Measurements from ENCODE around the gene ARVCF. TPM values are rescaled to one million over a fixed set of nuclear protein-coding genes. Genes with fewer than 3 reads are reported as not detected.

Gene ARVCF
- total RNA-seq, 1 experiment from 2014 or later: 11.1 TPM

DNA sequence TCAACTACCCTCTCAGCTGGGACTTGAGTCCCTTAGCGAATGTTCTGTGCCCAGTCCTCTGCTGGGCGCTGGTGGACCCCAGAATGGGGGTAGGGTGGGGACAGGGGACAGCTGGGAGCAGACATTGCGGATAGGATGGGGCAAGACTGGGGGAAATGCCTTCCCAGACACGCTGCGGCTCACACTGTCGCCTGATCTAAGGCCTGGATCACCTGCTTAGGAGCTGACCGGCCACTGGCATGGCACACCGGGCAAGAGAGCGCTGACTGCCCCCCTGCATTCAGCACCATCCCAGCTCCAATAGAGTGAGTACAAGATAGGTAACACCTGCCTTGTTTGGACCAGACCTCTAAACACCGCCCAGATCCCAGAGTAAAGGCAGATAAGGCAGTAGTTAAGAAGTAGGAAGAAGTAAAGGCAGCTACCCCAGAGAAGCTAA lies 1.4 kb downstream of the ARVCF start:
- no peak for TF ChIP-seq EZH2 (IDR thresholded peaks at IDR 0.05; ENCODE audit: borderline replicate concordance, low read depth, low read length, poor library complexity, severe bottlenecking)
- TF ChIP-seq, protein P1, sequence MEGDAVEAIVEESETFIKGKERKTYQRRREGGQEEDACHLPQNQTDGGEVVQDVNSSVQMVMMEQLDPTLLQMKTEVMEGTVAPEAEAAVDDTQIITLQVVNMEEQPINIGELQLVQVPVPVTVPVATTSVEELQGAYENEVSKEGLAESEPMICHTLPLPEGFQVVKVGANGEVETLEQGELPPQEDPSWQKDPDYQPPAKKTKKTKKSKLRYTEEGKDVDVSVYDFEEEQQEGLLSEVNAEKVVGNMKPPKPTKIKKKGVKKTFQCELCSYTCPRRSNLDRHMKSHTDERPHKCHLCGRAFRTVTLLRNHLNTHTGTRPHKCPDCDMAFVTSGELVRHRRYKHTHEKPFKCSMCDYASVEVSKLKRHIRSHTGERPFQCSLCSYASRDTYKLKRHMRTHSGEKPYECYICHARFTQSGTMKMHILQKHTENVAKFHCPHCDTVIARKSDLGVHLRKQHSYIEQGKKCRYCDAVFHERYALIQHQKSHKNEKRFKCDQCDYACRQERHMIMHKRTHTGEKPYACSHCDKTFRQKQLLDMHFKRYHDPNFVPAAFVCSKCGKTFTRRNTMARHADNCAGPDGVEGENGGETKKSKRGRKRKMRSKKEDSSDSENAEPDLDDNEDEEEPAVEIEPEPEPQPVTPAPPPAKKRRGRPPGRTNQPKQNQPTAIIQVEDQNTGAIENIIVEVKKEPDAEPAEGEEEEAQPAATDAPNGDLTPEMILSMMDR (conservative IDR thresholded peaks at IDR 0.05; ENCODE audit: low read depth, low read length): no peak
- no peak overlapping the region for H3K4me3 ChIP-seq (ENCODE audit: low read depth, low read length, poor library complexity, severe bottlenecking)
- ChIA-PET CTCF (interaction anchor here (0.5 kb wide), 1 partner anchor 53 kb away, joined by 7 read pairs; no protein-coding TSS in a partner anchor), POLR2A (ENCODE audit: low non-redundant PET) (no interaction called here)
- H3K27me3 ChIP-seq (replicated peaks; ENCODE audit: insufficient read depth, low read depth, low read length, poor library complexity): peaks cover 30% of the 10 kb centered on the region
- no peaks in the 10 kb centered on the region for H3K9me3 ChIP-seq (ENCODE audit: low read depth, low read length, poor library complexity, severe bottlenecking)
- H3K4me1 ChIP-seq (ENCODE audit: insufficient read depth, low read length, poor library complexity, severe bottlenecking): no peaks in the 10 kb centered on the region
- H3K36me3 ChIP-seq (ENCODE audit: insufficient read depth, low read length, poor library complexity, severe bottlenecking): no peaks in the 10 kb centered on the region
- intact Hi-C loops (cut with micrococcal nuclease; ENCODE audit: unreplicated experiment): no loop called here
- DNase-seq (ENCODE audit: low spot score): no peak
- BruUV-seq (replicated peaks): no TSS peak
- H3K27ac ChIP-seq (ENCODE audit: low read depth, low read length, poor library complexity, severe bottlenecking): no peak overlapping the region

DNA sequence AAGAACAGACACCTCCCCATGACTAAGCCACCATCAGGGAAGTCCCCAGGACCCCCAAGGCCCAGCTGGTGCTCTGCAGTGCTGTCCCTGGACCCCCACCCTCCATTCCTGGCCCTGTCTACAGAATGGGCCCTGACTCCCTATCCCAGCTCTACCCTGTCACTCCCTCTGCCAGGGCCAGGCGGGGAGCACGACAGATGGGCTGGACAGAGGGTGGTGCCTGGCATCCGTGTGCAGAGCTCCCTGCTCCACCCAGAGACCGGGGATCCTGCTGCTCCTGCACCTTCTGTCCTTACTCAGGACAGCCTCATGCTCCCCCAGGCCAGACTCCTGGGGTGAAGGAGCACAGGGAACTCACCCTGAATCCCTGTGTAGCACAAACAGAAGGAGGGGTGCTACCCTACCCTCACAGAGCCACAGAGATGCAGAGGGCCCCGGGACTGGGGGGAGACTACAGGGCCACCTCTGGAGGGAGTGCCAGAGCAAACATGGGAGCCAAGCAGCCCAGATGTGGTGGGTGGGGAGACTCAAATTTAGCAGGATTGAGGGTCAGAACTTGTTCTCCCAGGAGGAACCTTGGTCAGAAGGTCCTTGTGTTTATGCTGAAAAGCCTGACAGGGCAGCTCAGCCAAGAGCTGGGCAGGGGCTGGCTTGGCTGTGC lies 2.0 kb downstream of the ARVCF start:
- Histone ChIP-seq H3K4me3 (ENCODE audit: low read depth, low read length, poor library complexity, severe bottlenecking) (no peak overlapping the region), H3K36me3 (ENCODE audit: insufficient read depth, low read length, poor library complexity, severe bottlenecking) (no peaks in the 10 kb centered on the region), H3K9me3 (ENCODE audit: low read depth, low read length, poor library complexity, severe bottlenecking) (no peaks in the 10 kb centered on the region), H3K27ac (ENCODE audit: low read depth, low read length, poor library complexity, severe bottlenecking) (no peak overlapping the region), H3K27me3 (replicated peaks; ENCODE audit: insufficient read depth, low read depth, low read length, poor library complexity) (peaks cover 30% of the 10 kb centered on the region), H3K4me1 (ENCODE audit: insufficient read depth, low read length, poor library complexity, severe bottlenecking) (no peaks in the 10 kb centered on the region)
- ChIA-PET CTCF (interaction anchor here (0.6 to 1.4 kb wide), 2 partner anchors 44 to 52 kb away, joined by 4 to 5 read pairs; no protein-coding TSS in a partner anchor), POLR2A (ENCODE audit: low non-redundant PET) (no interaction called here)
- no TSS peak for BruUV-seq (replicated peaks)
- TF ChIP-seq EZH2 (IDR thresholded peaks at IDR 0.05; ENCODE audit: borderline replicate concordance, low read depth, low read length, poor library complexity, severe bottlenecking): no peak
- TF ChIP-seq, protein P1 (conservative IDR thresholded peaks at IDR 0.05; ENCODE audit: low read depth, low read length): no peak
- intact Hi-C loops (cut with micrococcal nuclease; ENCODE audit: unreplicated experiment): no loop called here
- no peak for DNase-seq (ENCODE audit: low spot score)

DNA sequence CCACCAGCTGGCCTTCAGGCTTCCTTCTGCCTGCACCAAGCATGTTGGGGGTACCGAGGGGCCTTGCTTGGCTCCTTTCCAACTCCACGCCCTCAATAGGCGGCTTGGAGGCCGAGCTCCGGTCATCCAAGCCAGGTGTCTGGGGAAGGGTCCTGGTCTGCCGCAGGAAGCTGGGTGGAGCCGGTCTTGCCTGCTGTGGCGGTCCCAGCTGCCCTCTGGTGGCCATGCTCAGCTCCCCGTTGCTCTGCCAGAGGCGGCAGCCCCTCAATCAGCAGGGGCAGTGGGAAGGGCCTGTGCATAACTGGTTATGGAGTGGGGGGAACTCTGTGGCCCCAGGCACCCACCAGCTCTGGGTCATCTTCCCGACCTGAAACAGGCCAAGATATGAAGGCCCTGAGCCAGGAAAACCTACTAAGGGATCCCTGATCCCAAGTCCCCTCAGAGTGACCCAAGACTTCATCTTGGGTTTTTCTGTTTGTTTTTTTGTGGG lies 3.2 kb downstream of the ARVCF start:
- Histone ChIP-seq H3K27me3 (replicated peaks; ENCODE audit: insufficient read depth, low read depth, low read length, poor library complexity) (peaks cover 28% of the 10 kb centered on the region), H3K4me3 (ENCODE audit: low read depth, low read length, poor library complexity, severe bottlenecking) (no peak overlapping the region), H3K27ac (ENCODE audit: low read depth, low read length, poor library complexity, severe bottlenecking) (no peak overlapping the region), H3K9me3 (ENCODE audit: low read depth, low read length, poor library complexity, severe bottlenecking) (no peaks in the 10 kb centered on the region), H3K36me3 (ENCODE audit: insufficient read depth, low read length, poor library complexity, severe bottlenecking) (no peaks in the 10 kb centered on the region), H3K4me1 (ENCODE audit: insufficient read depth, low read length, poor library complexity, severe bottlenecking) (no peaks in the 10 kb centered on the region)
- CTCF ChIA-PET: interaction anchor here (0.6 to 1.4 kb wide), 7 partner anchors 27 to 283 kb away, joined by 3 to 7 read pairs (median 5); no protein-coding TSS in a partner anchor
- POLR2A ChIA-PET (ENCODE audit: low non-redundant PET): interaction anchor here (0.6 kb wide), 1 partner anchor 51 kb away, joined by 4 read pairs; no protein-coding TSS in a partner anchor
- peak; percentile 63 for DNase-seq (ENCODE audit: low spot score)
- TF ChIP-seq, protein P1 (conservative IDR thresholded peaks at IDR 0.05; ENCODE audit: low read depth, low read length): peak; percentile 84
- no peak for TF ChIP-seq EZH2 (IDR thresholded peaks at IDR 0.05; ENCODE audit: borderline replicate concordance, low read depth, low read length, poor library complexity, severe bottlenecking)
- intact Hi-C loops (cut with micrococcal nuclease; ENCODE audit: unreplicated experiment): loop anchor here (1.0 to 2.0 kb wide), 2 partner anchors 43 to 51 kb away; no protein-coding TSS in a partner anchor
- no TSS peak for BruUV-seq (replicated peaks)
